Measurements from ENCODE around the gene BLNK. TPM values are rescaled to one million over a fixed set of nuclear protein-coding genes. Genes with fewer than 3 reads are reported as not detected.
A peak's percentile ranks its signal among the peaks of the same experiment; 100 is the strongest.

The BLNK gene
- total and polyA plus RNA-seq, 2 donors (not counting 1 experiment from before 2014, with no cell fraction given), result 0.33 TPM; not detected in 1

DNA sequence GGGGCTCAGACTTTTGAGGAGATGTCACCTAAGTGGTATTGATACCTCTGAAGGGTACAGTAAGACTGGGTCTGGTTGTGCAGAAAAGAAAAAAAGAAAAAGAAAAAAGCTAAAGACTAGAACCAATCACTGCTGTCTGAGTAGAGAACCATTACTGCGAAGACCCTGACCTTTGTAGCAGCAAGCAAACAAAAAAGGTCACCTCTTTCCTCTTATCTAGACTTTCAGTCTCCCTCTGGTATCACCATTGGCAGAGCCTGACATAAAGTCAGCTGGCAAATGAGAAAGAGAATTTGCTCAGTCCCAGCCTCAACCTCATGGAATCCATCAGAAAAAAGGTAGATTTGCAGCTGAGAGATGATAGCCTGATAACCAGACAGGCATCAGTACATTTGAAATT, 30.2 kb upstream of the BLNK start:
- no peaks in the 10 kb centered on the region for H4K20me1 ChIP-seq (ENCODE audit: control insufficient read depth, extremely low read depth, insufficient read depth, low read length)
- no peak for TF ChIP-seq EZH2 (IDR thresholded peaks at IDR 0.05; ENCODE audit: low read length, missing control alignments)

DNA sequence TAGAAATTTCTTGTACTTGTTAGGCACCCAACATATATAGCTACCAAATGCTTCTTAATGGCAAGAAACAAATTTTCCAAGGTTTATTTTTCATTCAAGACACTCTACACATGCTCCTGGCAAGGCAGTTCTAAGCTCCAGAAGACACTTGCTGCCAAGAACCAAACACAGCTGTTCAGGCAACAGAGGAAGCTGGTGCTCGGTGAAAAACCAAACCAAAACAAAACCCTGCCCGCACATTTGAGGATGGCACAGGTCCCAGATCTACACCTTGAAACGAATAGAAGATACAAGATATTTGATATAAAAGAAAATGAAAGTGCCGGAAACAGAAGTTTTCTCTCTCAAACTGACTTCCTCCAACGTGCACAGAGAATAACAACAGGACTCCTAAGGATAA, 28.0 kb upstream of the BLNK start:
- no peaks in the 10 kb centered on the region for H3K27me3 ChIP-seq (ENCODE audit: control insufficient read depth, insufficient read depth, low read length)
- H3K4me1 ChIP-seq (ENCODE audit: control insufficient read depth, extremely low read depth, insufficient read depth, low read length), result no peaks in the 10 kb centered on the region
- H3K9ac ChIP-seq (ENCODE audit: insufficient read depth, low read length), result no peak overlapping the region
- no peaks in the 10 kb centered on the region for H4K20me1 ChIP-seq (ENCODE audit: control insufficient read depth, extremely low read depth, insufficient read depth, low read length)
- no peaks in the 10 kb centered on the region for H3K9me3 ChIP-seq (ENCODE audit: control insufficient read depth, insufficient read depth, low read depth, low read length)
- no peak for DNase-seq (ENCODE audit: low read depth in 2 of 2)
- no peaks in the 10 kb centered on the region for H3K79me2 ChIP-seq (ENCODE audit: control insufficient read depth, insufficient read depth, low read length)
- H3K4me3 ChIP-seq (replicated peaks in 1 of 4; ENCODE audit: control extremely low read depth in 1 of 4, insufficient read depth in 1 of 4, low read depth in 3 of 4, low read length in 4 of 4), result no peak overlapping the region
- TF ChIP-seq, protein P1, sequence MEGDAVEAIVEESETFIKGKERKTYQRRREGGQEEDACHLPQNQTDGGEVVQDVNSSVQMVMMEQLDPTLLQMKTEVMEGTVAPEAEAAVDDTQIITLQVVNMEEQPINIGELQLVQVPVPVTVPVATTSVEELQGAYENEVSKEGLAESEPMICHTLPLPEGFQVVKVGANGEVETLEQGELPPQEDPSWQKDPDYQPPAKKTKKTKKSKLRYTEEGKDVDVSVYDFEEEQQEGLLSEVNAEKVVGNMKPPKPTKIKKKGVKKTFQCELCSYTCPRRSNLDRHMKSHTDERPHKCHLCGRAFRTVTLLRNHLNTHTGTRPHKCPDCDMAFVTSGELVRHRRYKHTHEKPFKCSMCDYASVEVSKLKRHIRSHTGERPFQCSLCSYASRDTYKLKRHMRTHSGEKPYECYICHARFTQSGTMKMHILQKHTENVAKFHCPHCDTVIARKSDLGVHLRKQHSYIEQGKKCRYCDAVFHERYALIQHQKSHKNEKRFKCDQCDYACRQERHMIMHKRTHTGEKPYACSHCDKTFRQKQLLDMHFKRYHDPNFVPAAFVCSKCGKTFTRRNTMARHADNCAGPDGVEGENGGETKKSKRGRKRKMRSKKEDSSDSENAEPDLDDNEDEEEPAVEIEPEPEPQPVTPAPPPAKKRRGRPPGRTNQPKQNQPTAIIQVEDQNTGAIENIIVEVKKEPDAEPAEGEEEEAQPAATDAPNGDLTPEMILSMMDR (conservative IDR thresholded peaks at IDR 0.05 in 1 of 2, IDR thresholded peaks at IDR 0.05 in 1 of 2; ENCODE audit: low read depth in 1 of 2, low read length in 2 of 2), result no peak
- TF ChIP-seq EZH2 (IDR thresholded peaks at IDR 0.05; ENCODE audit: low read length, missing control alignments), result no peak
- H3K27ac ChIP-seq (ENCODE audit: insufficient read depth, low read length), result no peak overlapping the region
- H2AFZ ChIP-seq (ENCODE audit: low read length), result no peak overlapping the region
- H3K4me2 ChIP-seq (ENCODE audit: extremely low read depth, insufficient read depth, low read length), result peak overlapping the region; percentile 51
- H3K36me3 ChIP-seq (ENCODE audit: control insufficient read depth, insufficient read depth, low read length), result no peaks in the 10 kb centered on the region

More for the DNA sequence above, 30.2 kb upstream of the BLNK start:
- Histone ChIP-seq H3K79me2 (ENCODE audit: control insufficient read depth, insufficient read depth, low read length) (no peaks in the 10 kb centered on the region), H3K4me1 (ENCODE audit: control insufficient read depth, extremely low read depth, insufficient read depth, low read length) (no peaks in the 10 kb centered on the region), H3K9me3 (ENCODE audit: control insufficient read depth, insufficient read depth, low read depth, low read length) (no peaks in the 10 kb centered on the region), H3K9ac (ENCODE audit: insufficient read depth, low read length) (no peak overlapping the region), H2AFZ (ENCODE audit: low read length) (no peak overlapping the region), H3K27ac (ENCODE audit: insufficient read depth, low read length) (no peak overlapping the region), H3K36me3 (ENCODE audit: control insufficient read depth, insufficient read depth, low read length) (no peaks in the 10 kb centered on the region), H3K27me3 (ENCODE audit: control insufficient read depth, insufficient read depth, low read length) (no peaks in the 10 kb centered on the region), H3K4me2 (ENCODE audit: extremely low read depth, insufficient read depth, low read length) (no peak overlapping the region), H3K4me3 (replicated peaks in 1 of 4; ENCODE audit: control extremely low read depth in 1 of 4, insufficient read depth in 1 of 4, low read depth in 3 of 4, low read length in 4 of 4) (no peak overlapping the region)
- DNase-seq (ENCODE audit: low read depth in 2 of 2), result no peak

DNA sequence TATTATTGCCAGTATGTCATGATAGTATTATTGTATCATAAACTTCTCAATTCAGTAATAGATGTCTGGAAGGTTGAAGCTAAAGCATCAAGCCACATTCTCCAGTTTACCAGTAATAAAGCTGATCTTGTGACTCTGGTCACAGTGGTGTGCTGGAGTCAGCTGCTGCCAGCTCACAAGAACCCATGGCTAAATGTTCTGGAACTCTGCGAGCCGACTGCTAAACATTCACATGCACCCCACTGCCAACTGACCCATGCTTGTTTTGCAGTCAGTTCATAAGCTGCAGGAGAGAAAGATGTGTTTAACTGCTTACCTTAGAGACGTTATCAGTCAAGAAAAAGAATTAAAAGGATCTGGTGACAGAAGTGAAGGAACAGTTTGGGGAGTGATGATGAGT, 27.0 kb upstream of the BLNK start:
- H3K9me3 ChIP-seq (ENCODE audit: control insufficient read depth, insufficient read depth, low read depth, low read length), result no peaks in the 10 kb centered on the region
- no peaks in the 10 kb centered on the region for H3K27me3 ChIP-seq (ENCODE audit: control insufficient read depth, insufficient read depth, low read length)
- no peak overlapping the region for H3K4me3 ChIP-seq (replicated peaks in 1 of 4; ENCODE audit: control extremely low read depth in 1 of 4, insufficient read depth in 1 of 4, low read depth in 3 of 4, low read length in 4 of 4)
- no peak overlapping the region for H3K9ac ChIP-seq (ENCODE audit: insufficient read depth, low read length)
- H3K4me1 ChIP-seq (ENCODE audit: control insufficient read depth, extremely low read depth, insufficient read depth, low read length), result no peaks in the 10 kb centered on the region
- no peaks in the 10 kb centered on the region for H4K20me1 ChIP-seq (ENCODE audit: control insufficient read depth, extremely low read depth, insufficient read depth, low read length)
- H3K36me3 ChIP-seq (ENCODE audit: control insufficient read depth, insufficient read depth, low read length), result no peaks in the 10 kb centered on the region
- H3K4me2 ChIP-seq (ENCODE audit: extremely low read depth, insufficient read depth, low read length), result no peak overlapping the region
- H2AFZ ChIP-seq (ENCODE audit: low read length), result no peak overlapping the region
- no peaks in the 10 kb centered on the region for H3K79me2 ChIP-seq (ENCODE audit: control insufficient read depth, insufficient read depth, low read length)
- no peak for TF ChIP-seq EZH2 (IDR thresholded peaks at IDR 0.05; ENCODE audit: low read length, missing control alignments)
- TF ChIP-seq, protein P1 (conservative IDR thresholded peaks at IDR 0.05 in 1 of 2, IDR thresholded peaks at IDR 0.05 in 1 of 2; ENCODE audit: low read depth in 1 of 2, low read length in 2 of 2), result no peak
- no peak for DNase-seq (ENCODE audit: low read depth in 2 of 2)
- no peak overlapping the region for H3K27ac ChIP-seq (ENCODE audit: insufficient read depth, low read length)

Measured in fibroblast of lung (primary cell).